HFF-Myc (cell line): ENCODE measurements around the gene PHLPP1.

Experiments
- DNase-seq: peaks from one replicate; pipeline ENCODE4 v3.0.0-alpha.2; 2011; ENCODE audit warnings: low read depth; ENCODE audit errors: extremely low read depth
- H3K4me3 ChIP-seq: replicated peaks from 2 replicates; pipeline ENCODE4 v1.5.1; 2011; ENCODE audit warnings: low read depth, mild to moderate bottlenecking, control low read depth, low read length
- CTCF ChIP-seq: IDR thresholded peaks from 2 replicates; pipeline ENCODE4 v1.5.1; 2012; ENCODE audit warnings: mild to moderate bottlenecking, low read depth, low read length, control low read depth; ENCODE audit errors: missing control alignments

PHLPP1 gene

GRCh38 chr18:62744076-62744968 lies 29.0 kb downstream of the PHLPP1 start:
- H3K4me3 ChIP-seq = no peak overlapping the region
- TF ChIP-seq CTCF = no peak
- no peak for DNase-seq

GRCh38 chr18:62745089-62745751 lies 29.9 kb downstream of the PHLPP1 start:
- no peak overlapping the region for H3K4me3 ChIP-seq
- DNase-seq = no peak
- no peak for TF ChIP-seq CTCF

- no peak for TF ChIP-seq CTCF
- no peak for DNase-seq
These were observed 34.0 kb downstream of the PHLPP1 start for GRCh38 chr18:62749389-62749788.

GRCh38 chr18:62751341-62751821 lies 36.0 kb downstream of the PHLPP1 start:
- no peak for TF ChIP-seq CTCF
- no peak overlapping the region for H3K4me3 ChIP-seq
- no peak for DNase-seq

More at GRCh38 chr18:62749389-62749788, 34.0 kb downstream of the PHLPP1 start:
- H3K4me3 ChIP-seq = no peak overlapping the region

- TF ChIP-seq CTCF = no peak
- H3K4me3 ChIP-seq = no peak overlapping the region
- DNase-seq = no peak
These were observed 36.6 kb downstream of the PHLPP1 start for GRCh38 chr18:62751977-62752376.

- H3K4me3 ChIP-seq = no peak overlapping the region
- TF ChIP-seq CTCF = no peak
- DNase-seq = no peak
These were observed 38.7 kb downstream of the PHLPP1 start for GRCh38 chr18:62754026-62754425.
